Left ventricle myocardium inferior (tissue), 1 donor: Measurements from ENCODE around the gene ITPR1. TPM values are rescaled to one million over a fixed set of nuclear protein-coding genes. Genes with fewer than 3 reads are reported as not detected.
A peak's percentile ranks its signal among the peaks of the same experiment; 100 is the strongest.

ENCODE experiments used
- DNase-seq: peaks from one replicate; pipeline ENCODE4 v3.0.0-alpha.2; 2020
- H3K27ac ChIP-seq: fragments of 200-600 bp; replicated peaks from 2 replicates; pipeline ENCODE4 v1.8.0; 2021
- H3K27me3 ChIP-seq: fragments of 200-600 bp; 2 replicates; pipeline ENCODE4 v1.8.0; 2021; ENCODE audit warnings: low read depth
- H3K36me3 ChIP-seq: fragments of 200-600 bp; 2 replicates; pipeline ENCODE4 v1.8.0; 2021
- H3K4me1 ChIP-seq: fragments of 200-600 bp; 2 replicates; pipeline ENCODE4 v1.8.0; 2021
- H3K4me3 ChIP-seq: fragments of 200-600 bp; 2 replicates; pipeline ENCODE4 v1.8.0; 2021; ENCODE audit warnings: mild to moderate bottlenecking, moderate library complexity
- H3K9me3 ChIP-seq: fragments of 200-600 bp; replicated peaks from 2 replicates; pipeline ENCODE4 v1.8.0; 2021
- intact Hi-C: fragments of 100-400 bp; cut with micrococcal nuclease; formaldehyde crosslinking; loops from one replicate; pipeline ENCODE4 v1.11.0; 2022
- total RNA-seq: library from RNA; stranded (reverse); fragmentation: NEBNext Ultra II Directional; extraction: Animal tissue kit (Norgen Biotek cat#: 25700); gene quantifications from one replicate; pipeline ENCODE4 v1.2.1, GENCODE V29; 2021
- TF ChIP-seq, protein P1 (sequence below): fragments of 200-600 bp; IDR thresholded peaks from 2 replicates; pipeline ENCODE4 v1.8.0; 2021; ENCODE audit warnings: antibody characterized with exemption, mild to moderate bottlenecking, borderline replicate concordance
- donor health status: DM: no; HTN: yes; CAD: no; lungs with severe emphysema.

ITPR1 gene
- total RNA-seq, 1 donor from 2014 or later: 29.0 TPM

DNA sequence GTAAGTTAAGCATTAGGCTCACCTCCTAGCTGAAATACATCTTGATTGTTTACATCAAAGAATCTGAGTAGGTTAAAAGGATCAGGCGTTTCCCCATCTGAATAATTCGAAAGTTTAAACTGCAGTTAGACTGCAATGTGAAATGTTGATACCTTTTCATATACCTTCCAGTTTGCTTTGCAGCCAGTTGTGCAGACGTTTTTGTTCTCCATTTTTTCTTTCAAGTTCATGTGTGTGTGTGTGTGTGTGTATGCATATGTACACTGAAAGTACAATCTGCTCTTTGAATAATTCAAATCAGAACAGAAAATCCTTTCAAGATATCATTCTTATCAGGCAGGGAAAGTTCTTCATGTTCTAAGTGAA is 2.9 kb downstream of the ITPR1 start:
- intact Hi-C loops: loop anchor here (10.0 kb wide), 2 partner anchors 89 to 141 kb away; no protein-coding TSS in a partner anchor
- Histone ChIP-seq H3K4me1 (peaks cover 69% of the 10 kb centered on the region), H3K4me3 (peak overlapping the region; percentile 98), H3K27me3 (no peaks in the 10 kb centered on the region), H3K9me3 (no peaks in the 10 kb centered on the region), H3K36me3 (peaks cover 25% of the 10 kb centered on the region), H3K27ac (peak overlapping the region; percentile 95)
- no peak for DNase-seq
- TF ChIP-seq, protein P1, sequence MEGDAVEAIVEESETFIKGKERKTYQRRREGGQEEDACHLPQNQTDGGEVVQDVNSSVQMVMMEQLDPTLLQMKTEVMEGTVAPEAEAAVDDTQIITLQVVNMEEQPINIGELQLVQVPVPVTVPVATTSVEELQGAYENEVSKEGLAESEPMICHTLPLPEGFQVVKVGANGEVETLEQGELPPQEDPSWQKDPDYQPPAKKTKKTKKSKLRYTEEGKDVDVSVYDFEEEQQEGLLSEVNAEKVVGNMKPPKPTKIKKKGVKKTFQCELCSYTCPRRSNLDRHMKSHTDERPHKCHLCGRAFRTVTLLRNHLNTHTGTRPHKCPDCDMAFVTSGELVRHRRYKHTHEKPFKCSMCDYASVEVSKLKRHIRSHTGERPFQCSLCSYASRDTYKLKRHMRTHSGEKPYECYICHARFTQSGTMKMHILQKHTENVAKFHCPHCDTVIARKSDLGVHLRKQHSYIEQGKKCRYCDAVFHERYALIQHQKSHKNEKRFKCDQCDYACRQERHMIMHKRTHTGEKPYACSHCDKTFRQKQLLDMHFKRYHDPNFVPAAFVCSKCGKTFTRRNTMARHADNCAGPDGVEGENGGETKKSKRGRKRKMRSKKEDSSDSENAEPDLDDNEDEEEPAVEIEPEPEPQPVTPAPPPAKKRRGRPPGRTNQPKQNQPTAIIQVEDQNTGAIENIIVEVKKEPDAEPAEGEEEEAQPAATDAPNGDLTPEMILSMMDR: no peak

DNA sequence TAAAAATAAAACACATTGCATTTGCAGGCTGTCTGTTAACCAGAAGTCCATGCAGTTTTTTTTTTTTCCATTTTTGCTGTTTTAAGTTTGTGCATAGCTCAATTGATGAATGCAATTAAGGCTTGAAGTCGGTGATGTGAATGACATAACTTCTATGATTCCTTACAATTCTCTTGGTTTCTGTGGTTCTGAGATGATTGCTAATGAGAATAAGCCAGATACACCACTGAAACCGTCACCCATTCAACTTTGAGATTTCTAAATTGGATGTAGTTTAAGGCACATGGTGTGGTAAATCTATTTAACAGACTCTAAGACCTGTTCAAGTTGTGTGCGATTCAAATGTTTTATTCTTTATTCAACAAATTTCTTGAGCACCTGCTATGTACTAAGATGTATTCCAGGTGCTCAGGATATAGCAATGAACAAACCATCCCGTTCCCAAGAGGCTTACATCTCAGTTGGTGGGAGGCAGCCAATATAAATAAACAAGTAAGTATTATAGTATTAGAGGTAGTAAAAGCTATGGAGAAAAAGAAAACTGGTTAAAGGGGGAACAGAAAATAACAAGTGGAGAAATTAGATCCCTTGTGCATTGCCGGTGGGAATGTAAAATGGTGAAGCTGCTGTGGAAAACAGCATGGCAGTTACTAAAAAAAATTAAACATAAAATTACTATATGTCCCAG is 4.0 kb downstream of the ITPR1 start:
- H3K9me3 ChIP-seq: no peaks in the 10 kb centered on the region
- H3K4me3 ChIP-seq: peak overlapping the region; percentile 98
- TF ChIP-seq, protein P1: no peak
- H3K27me3 ChIP-seq: no peaks in the 10 kb centered on the region
- intact Hi-C loops: loop anchor here (10.0 kb wide), 2 partner anchors 88 to 142 kb away; no protein-coding TSS in a partner anchor
- H3K27ac ChIP-seq: no peak overlapping the region
- DNase-seq: no peak
- H3K36me3 ChIP-seq: peaks cover 32% of the 10 kb centered on the region
- H3K4me1 ChIP-seq: peaks cover 58% of the 10 kb centered on the region

DNA sequence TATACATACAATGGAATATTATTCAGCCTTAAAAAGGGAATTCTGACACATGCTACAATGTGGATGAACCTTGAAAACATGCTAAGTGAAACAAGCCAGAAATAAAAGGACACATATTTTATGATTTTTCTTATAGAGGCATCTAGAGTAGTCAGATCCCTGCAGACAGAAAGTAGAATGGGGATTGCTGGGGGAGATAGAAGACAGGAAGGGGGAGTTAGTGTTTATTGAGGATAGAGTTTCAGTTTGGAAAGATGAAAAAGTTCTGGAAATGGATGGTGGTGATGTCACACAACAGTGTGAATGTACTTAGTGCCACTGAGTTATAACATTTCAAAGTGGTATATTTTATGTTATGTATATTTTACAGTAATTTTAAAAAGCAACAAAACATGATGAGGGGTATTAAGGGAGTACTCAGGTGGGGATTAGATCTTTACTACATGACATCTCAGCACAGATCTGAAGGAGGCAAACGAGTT is 4.7 kb downstream of the ITPR1 start:
- Histone ChIP-seq H3K27me3 (no peaks in the 10 kb centered on the region), H3K27ac (no peak overlapping the region), H3K4me1 (peaks cover 58% of the 10 kb centered on the region), H3K4me3 (no peak overlapping the region), H3K36me3 (peaks cover 32% of the 10 kb centered on the region), H3K9me3 (no peaks in the 10 kb centered on the region)
- TF ChIP-seq, protein P1: no peak
- DNase-seq: no peak
- intact Hi-C loops: loop anchor here (10.0 kb wide), 2 partner anchors 87 to 143 kb away; no protein-coding TSS in a partner anchor

DNA sequence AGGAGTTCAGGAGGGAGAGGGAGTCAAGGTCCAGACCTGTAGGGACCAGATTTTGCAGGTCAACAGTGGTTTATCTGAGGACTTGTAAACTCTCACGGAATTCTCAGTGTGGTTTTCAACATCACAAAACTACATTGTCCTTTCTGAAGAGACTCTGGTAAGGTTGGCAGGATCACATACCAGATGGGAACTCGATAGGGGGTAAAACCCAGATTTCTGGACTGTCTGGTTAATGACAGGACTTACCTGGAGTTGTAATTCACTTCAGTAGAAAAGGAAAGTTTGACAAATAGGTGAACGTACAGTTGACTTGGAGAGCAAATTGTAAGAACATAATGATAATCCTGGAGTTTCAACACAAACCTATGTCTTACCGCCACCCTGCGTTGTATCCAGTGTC is 5.3 kb downstream of the ITPR1 start:
- no peak for DNase-seq
- peaks cover 60% of the 10 kb centered on the region for H3K4me1 ChIP-seq

DNA sequence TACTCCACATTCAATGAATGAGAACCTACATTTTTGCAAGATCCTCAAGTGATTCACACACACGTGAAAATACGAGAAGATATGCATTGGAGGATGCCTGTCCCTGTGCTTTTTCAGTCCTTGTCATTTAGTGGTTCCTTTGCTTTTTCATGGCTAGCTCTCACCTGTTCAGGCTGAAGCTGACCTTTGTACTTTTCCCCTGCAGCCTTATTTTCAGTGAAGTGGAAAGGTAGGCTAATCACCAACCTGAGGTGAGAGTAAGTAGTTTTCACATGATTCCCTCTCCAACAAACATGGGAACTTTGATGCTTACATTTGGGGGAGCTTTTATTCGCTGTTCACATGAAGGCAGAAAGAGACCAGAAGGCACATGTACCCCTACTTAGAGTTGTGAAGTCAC is 8.3 kb downstream of the ITPR1 start:
- H3K36me3 ChIP-seq: peaks cover 32% of the 10 kb centered on the region
- H3K4me1 ChIP-seq: peaks cover 58% of the 10 kb centered on the region
- no peaks in the 10 kb centered on the region for H3K9me3 ChIP-seq
- DNase-seq: no peak
- no peak overlapping the region for H3K27ac ChIP-seq
- TF ChIP-seq, protein P1: no peak
- no peaks in the 10 kb centered on the region for H3K27me3 ChIP-seq
- intact Hi-C loops: no loop called here
- no peak overlapping the region for H3K4me3 ChIP-seq

More for the DNA sequence above, 5.3 kb downstream of the ITPR1 start:
- TF ChIP-seq, protein P1: no peak
- no peak overlapping the region for H3K4me3 ChIP-seq
- intact Hi-C loops: loop anchor here (10.0 kb wide), 2 partner anchors 86 to 144 kb away; no protein-coding TSS in a partner anchor
- H3K27ac ChIP-seq: no peak overlapping the region
- peaks cover 32% of the 10 kb centered on the region for H3K36me3 ChIP-seq
- no peaks in the 10 kb centered on the region for H3K9me3 ChIP-seq
- no peaks in the 10 kb centered on the region for H3K27me3 ChIP-seq
